ENCODE measurements around the gene DKC1.

- no peak for TF ChIP-seq POLR2A (IDR thresholded peaks at IDR 0.05)
- TF ChIP-seq, protein P1, sequence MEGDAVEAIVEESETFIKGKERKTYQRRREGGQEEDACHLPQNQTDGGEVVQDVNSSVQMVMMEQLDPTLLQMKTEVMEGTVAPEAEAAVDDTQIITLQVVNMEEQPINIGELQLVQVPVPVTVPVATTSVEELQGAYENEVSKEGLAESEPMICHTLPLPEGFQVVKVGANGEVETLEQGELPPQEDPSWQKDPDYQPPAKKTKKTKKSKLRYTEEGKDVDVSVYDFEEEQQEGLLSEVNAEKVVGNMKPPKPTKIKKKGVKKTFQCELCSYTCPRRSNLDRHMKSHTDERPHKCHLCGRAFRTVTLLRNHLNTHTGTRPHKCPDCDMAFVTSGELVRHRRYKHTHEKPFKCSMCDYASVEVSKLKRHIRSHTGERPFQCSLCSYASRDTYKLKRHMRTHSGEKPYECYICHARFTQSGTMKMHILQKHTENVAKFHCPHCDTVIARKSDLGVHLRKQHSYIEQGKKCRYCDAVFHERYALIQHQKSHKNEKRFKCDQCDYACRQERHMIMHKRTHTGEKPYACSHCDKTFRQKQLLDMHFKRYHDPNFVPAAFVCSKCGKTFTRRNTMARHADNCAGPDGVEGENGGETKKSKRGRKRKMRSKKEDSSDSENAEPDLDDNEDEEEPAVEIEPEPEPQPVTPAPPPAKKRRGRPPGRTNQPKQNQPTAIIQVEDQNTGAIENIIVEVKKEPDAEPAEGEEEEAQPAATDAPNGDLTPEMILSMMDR (IDR thresholded peaks at IDR 0.05): no peak
Measured at GRCh38 chrX:154804957-154805695, 42.5 kb downstream of the DKC1 start, which contains the start of gene MPP1.

Data from testis (tissue), 2 donors.